Left cardiac atrium (tissue), 4 donors: ENCODE data around the gene MYH9. TPM values are rescaled to one million over a fixed set of nuclear protein-coding genes. Genes with fewer than 3 reads are reported as not detected.

ENCODE experiments used
- ATAC-seq, 2 donors: fragments of 200-7000 bp; cut with Tn5 transposase; one replicate each; pipeline ENCODE4 v1.9.1; 2020; ENCODE audit warnings: mild to moderate bottlenecking in 2 of 2, moderate library complexity in 2 of 2
- DNase-seq: peaks from one replicate; pipeline ENCODE4 v3.0.0-alpha.2; 2020
- intact Hi-C, 2 donors: fragments of 100-400 bp; cut with DNase I; formaldehyde crosslinking; loops; one replicate each; pipeline versions ENCODE4 v1.14.1 to v1.15.1; 2022 to 2023
- total RNA-seq, 2 donors: library from RNA; stranded (reverse); fragmentation: NEBNext Ultra II Directional; extraction: Animal tissue kit (Norgen Biotek cat#: 25700); gene quantifications; one replicate each; pipeline ENCODE4 v1.2.1, GENCODE V29; 2021
- donor health status: DM: no; HTN: yes; CAD: no.
- donor health status: DM: no; HTN: yes; CAD: no; lungs with severe emphysema.
- donor health status: DM: yes; HTN: yes; CAD: no.
- donor health status: Dilated cardiomyopathy.

Gene MYH9
- total RNA-seq, 2 donors from 2014 or later = 225 to 367 TPM

DNA sequence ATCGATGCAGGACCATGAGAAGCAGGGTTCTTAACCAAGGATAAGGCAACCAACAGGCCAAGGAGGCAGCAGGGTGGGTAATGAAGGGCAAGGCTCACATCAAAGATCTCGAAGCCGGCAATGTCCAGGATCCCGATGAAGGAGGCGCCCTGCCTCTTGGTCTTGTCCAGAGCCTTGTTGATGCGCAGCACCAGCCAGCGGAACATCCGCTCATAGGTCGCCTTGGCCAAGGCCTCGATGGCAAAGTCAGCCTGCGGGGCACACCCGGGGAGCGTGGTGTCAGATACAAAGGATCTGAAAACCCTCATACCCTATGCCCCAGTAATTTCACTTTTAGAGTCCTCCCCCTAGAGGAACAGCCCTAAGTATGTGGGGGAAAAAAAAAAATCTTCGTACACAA is 71.3 kb downstream of the MYH9 start:
- ATAC-seq (no peak), DNase-seq (no peak)
- intact Hi-C loops = no loop called here

DNA sequence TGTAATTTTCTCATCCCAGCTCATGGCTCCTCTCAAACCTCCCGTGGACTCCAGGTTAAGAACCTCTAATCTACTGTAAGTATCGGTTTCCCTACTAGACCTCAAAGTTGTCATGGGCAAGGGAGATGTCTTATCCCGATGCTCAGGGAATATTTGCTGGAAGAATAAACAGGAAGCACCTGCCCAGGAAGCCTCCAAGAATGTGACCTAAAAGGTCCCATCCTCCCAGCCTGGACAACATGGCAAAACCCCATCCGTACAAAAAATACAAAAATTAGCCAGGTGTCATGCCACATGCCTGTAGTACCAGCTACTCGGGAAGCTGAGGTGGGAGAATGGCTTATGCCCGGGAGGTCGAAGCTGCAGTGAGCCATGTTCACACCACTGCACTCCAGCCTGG is 72.4 kb downstream of the MYH9 start:
- DNase-seq = no peak
- intact Hi-C loops = no loop called here
- ATAC-seq = no peak

DNA sequence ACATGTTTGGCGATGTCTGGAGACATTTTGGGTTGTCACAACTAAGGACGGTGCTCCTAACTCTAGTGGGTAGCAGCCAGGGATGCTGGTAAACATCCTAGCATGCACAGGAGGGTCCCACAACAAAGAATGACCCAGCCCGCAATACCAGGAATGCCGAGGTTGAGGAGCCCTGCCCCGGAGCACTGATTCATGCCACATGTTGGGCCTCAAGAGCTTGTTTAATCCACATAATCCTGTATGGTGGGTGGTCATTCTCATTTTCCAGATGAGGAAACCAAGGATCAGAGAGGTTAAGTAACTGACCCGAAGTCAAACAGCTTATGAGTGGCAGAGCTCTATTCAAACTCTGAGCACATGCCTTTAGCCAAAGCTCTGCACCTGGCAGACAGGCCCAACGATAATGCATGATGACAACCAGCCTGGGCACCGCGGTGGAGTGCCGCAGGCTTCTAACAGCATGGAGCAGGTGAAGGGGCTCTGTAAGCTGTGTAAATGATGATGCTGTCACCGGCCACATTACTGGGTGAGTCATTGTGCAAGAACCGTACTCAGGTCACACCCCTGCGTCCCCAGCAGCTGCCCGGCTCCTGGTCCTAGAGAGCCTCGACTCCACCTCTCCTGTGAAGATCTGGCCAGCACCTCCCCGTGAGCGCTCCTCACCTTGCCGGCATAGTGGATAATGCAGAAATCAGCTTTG is 76.2 kb downstream of the MYH9 start:
- peak in 1 of 2 donors; percentile 6 for ATAC-seq
- no peak for DNase-seq
- intact Hi-C loops = no loop called here

DNA sequence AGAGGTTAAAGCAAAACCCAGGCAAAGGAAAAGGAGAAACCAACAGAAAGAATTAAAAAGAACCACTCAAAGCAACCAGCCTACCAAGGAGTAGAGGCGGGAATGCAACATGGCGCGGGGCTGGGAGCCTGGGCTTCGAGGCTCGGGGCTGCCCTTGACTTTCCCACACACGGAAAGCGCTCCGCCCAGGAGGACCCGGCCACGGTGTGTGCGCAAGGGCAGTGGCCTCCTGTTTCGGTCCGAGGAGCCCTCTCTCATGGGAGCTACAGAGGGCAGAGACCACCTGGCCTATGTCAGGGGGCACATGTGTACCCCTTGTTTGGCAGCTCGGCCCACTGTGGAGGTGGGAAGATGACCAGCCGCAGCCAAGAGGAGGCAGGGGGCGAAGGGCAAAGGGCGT is 78.9 kb downstream of the MYH9 start:
- no peak for DNase-seq
- intact Hi-C loops = loop anchor here in 1 of 2 donors (10.0 kb wide), 1 partner anchor 166 kb away; no protein-coding TSS in a partner anchor
- ATAC-seq = no peak

DNA sequence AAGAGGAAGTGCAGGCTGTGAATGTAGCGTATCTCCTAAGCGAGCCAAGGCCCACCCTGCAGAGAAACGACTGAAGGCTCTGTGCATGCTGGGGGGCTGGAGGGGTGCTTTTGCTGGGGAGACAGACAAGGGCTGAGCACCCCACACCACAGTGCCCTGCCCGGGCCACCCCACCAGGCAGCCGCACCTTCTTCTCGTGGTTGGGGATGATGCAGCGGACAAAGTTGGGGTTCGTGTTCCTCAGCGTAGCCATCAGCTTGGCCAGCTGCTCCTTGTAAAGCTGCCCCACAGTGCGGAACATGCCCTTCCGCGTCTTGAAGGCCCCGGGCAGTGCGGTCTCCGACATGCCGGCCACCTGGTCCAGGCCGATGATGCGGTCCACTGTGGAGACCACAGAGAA is 81.5 kb downstream of the MYH9 start:
- ATAC-seq (no peak), DNase-seq (no peak)
- intact Hi-C loops = loop anchor here in 1 of 2 donors (10.0 kb wide), 1 partner anchor 169 kb away; no protein-coding TSS in a partner anchor

DNA sequence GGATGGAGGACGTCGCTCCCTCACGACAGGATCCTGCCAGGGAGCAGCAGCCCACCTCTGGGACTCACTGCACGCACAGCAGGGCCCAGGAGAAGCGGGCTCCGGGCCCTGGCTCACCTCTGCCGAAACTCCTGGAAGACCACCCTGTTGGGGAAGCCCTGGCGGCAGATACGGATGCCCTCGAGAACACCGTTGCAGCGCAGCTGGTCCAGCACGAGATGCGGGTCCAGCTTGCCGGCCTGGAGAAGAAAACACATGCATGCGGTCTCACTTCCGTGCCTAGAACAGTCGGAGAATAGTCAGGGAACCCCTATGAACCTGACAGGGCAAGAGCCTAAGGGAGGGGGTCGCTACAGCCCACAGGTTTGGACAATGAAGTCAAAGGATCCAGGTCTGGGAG is 82.0 kb downstream of the MYH9 start:
- DNase-seq (no peak), ATAC-seq (no peak)

DNA sequence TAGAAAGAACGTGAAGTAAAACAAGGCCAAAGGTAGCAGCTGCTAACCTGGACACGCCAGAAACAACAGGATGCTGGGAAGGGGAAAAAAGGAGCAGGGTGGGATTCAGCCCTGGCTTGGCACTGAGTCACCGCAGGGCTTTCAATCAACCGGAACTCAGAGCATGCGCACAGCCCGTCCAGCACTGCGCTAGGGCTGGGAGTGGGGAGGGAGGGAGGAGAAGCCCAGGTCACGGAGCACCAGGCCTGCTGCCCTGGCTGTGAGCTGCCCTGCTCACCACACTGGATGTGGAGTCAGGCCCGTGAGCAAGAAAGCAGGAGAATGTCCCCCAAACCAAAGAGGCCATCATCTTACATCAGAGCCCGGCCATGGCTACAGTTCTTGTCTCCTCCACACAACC is 83.3 kb downstream of the MYH9 start:
- no peak for ATAC-seq
- intact Hi-C loops = loop anchor here in 1 of 2 donors (10.0 kb wide), 1 partner anchor 170 kb away; no protein-coding TSS in a partner anchor
- DNase-seq = no peak

More for the DNA sequence above, 82.0 kb downstream of the MYH9 start:
- intact Hi-C loops = loop anchor here in 1 of 2 donors (10.0 kb wide), 1 partner anchor 169 kb away; no protein-coding TSS in a partner anchor

DNA sequence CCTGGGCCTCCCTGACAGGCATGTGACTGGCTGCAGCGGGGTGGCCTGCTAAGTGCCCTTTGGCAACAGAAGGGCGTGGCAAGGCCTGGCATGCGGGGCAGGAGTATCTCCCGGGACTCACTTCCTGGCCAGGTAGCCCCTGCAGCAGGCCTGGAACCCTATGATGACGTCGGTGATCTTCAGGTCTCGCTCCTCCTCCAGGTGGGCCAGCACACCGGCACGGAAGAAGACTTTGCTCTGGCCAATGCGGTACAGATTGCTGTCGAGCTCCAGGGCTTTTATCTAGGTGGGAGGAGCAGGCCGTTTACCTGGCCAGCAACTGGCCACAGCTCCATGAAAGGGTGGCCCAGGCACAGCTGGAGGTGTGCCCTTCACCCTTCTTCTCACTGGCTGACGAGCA is 83.9 kb downstream of the MYH9 start:
- ATAC-seq (no peak), DNase-seq (no peak)
- intact Hi-C loops = loop anchor here in 1 of 2 donors (10.0 kb wide), 1 partner anchor 171 kb away; no protein-coding TSS in a partner anchor

DNA sequence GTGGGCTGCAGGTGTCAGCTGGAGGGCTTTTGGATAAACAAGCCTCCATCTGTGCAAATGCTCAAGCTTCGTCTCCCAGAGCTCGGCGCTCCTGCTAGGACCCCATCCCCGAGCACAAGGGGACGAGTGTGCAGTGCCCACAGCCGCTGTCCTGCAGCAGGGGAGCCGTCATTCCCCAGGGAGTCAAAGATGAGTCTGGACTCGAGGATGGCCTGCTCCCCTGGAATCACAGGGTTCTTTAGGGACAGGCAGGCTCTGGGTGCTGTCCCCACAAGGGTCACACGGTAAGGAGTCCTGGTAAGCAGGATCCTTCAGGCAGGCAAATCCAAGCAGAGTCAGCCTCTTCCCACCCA is 84.7 kb downstream of the MYH9 start:
- intact Hi-C loops = loop anchor here in 1 of 2 donors (10.0 kb wide), 1 partner anchor 172 kb away; no protein-coding TSS in a partner anchor
- no peak for DNase-seq

DNA sequence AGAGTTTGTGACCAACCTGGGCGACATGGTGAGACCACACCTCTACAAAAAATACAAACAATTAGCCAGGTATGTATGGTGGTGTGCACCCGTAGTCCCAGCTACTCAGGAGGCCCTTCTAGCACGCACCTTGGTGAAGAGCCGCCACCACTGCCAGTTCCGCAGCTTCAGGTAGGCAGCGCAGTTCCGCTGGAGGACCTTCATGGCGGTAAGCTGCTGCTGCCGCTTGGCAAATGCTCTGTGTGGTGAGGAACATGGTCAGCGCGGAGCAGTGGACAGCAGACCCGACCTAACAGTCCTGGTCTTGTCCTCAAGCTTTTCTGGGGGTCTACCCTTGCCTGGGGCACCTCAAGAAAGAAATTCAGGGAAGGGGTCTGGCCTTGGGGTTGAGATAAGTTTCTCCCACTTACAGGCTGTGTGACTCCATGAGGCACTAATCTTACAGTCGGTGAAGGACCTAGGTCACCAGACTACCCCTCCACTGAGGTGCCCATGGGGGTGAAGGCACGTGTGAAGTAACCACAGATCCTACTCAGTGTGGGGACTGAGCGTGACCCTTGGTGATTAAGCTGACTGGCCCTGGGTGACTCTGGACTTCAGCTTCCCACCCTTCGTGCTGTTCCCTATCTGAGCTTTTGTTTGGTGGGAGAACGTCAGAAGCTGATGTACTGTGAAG is 85.2 kb downstream of the MYH9 start:
- no peak for ATAC-seq
- no peak for DNase-seq
- intact Hi-C loops = loop anchor here in 1 of 2 donors (10.0 kb wide), 1 partner anchor 172 kb away; no protein-coding TSS in a partner anchor

More for the DNA sequence above, 84.7 kb downstream of the MYH9 start:
- no peak for ATAC-seq

DNA sequence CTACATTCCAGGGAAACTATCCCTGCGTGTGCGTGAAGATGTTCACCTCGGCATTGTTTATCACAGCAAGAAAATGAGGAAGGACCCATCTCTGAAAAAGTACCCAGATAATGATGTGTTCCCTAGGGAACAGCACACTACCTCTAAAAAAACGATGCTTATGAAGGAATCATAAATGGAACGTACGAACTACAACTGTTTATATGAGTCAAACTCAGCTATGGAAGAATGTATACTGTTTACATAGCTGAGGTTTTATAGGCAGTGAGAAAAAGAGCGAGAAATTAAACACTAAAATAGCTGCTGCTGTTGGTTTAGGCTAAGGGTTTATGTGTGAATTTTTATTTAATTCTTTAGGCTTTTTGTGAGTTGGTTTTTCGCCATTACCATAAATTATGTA is 85.9 kb downstream of the MYH9 start:
- ATAC-seq (no peak), DNase-seq (no peak)
- intact Hi-C loops = loop anchor here (1.0 to 10.0 kb wide), 2 partner anchors 168 to 173 kb away; no protein-coding TSS in a partner anchor

DNA sequence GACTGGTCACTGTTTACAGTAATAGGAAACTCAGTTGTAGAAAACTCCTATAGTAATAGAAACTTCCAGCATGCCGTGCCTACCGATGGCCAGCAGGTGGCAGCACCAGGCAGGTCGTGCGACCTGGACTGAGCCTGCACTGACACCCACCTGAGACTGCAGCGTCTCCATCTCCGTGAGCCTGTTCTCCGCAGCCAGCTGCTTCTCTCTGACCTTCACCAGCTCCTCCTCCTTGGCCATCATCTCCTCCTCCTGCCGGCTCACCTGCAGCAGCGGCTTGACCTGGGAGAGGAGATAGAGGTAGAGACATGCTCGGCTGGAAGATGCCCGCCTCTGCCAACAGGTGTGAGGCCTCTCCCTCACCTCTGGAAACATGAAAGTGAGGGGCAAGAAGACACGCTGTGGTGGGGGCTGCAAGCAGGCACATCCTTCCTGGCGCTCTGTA is 86.4 kb downstream of the MYH9 start:
- ATAC-seq (peak; percentile 38 to 68), DNase-seq (peak; percentile 77)
- intact Hi-C loops = loop anchor here (1.0 to 10.0 kb wide), 2 partner anchors 169 to 173 kb away; no protein-coding TSS in a partner anchor

DNA sequence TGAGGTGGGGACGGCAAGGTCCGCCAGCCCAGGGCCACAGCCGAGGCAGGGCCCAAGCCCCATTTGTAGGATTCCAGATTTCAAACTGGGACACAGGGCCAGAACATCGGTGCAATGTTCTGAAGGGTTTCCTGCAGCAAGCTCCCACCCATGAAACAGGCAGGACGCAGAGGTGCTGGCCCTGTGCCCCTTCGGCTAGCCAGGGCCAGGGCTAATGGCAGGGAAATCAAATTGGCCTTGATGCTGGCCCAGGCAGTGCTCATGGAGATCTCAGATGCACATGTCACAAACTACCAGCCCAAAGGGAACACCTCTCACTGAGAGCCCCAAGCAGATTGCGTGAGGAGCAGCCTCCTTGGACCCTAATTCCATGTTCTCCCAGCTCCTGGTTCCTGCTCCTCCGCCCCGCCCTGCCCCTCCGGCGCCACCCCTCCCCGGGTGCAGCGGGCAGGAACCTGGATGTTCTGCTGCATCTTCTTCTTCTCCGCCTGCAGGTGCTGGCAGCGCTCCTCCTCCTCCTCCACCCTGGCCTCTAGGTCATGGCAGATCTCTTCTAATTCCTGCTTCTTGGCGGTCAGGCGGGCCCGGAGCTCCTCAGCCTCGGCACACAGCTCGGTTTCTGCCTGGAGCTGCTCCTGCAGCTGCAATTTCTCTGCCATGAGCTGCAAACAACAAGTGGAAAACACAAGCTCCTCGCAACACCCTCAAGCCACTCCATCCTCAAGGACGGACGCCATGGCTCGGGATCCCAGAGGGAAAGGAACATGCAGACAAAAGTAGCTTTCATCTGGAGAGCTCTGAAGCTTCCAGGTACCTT is 87.2 kb downstream of the MYH9 start:
- intact Hi-C loops = loop anchor here (1.0 to 10.0 kb wide), 2 partner anchors 170 to 174 kb away; no protein-coding TSS in a partner anchor
- ATAC-seq (no peak), DNase-seq (no peak)

DNA sequence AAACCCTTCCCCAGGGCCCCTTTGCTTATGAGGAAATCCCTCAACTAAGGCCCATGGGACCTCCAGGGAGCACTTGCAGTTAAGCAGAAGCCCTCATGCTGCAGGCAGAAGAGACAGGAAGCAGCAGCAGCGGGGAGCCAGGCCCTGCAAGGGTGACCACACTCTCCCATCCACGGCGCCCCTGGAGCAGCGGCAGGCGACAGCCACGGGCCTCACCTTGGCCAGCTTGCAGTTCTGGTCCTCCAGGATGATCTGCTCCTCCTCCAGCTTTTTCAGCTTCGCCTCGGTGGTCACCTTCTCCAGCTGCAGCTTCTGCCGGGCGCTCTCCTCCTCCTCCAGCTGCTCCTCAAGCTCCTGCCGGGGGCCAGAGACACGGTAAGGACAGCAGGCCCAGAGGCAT is 87.9 kb downstream of the MYH9 start:
- intact Hi-C loops = loop anchor here in 1 of 2 donors (10.0 kb wide), 1 partner anchor 175 kb away; no protein-coding TSS in a partner anchor
- DNase-seq (no peak), ATAC-seq (no peak)

DNA sequence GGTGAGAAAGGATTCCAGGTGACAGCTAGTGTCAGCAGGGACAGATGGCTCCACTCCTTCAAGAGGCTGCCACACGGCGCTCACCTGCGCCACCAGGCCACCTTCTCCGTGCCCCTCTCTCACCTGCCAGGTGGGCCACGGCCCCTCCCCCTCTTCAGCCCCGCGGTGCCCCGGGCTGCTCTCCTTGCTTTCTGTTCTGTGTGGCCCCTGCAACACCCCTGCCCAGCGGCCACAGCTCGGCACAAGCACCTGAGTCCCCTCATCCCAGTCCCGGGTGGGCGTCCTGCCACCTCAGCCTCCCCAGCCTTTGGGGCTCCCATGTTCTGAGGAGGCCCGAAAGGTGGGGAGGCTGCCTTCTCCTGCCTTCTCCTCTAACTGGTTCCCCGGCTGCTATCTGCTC is 88.5 kb downstream of the MYH9 start:
- intact Hi-C loops = no loop called here
- DNase-seq (no peak), ATAC-seq (no peak)

DNA sequence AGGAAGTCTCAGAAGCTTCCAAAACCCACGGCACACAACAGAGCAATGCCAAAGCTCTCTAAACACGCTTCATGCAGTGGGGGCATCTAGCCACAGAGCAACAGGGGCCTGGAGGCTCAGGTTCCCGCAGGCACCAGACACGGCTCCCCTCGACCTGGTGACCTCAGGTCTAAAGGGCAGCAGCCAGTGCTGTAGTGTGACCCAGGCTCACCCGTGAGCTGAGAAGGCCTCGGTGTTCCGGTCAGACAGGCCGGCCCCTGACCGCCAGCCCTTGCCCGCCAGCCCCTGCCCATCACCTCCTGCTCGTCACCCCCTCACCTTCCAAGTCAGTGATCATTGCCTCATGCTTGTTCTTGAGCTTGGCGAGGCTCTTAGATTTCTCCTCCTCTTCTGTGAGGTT is 89.2 kb downstream of the MYH9 start:
- no peak for DNase-seq
- intact Hi-C loops = no loop called here
- ATAC-seq = no peak

DNA sequence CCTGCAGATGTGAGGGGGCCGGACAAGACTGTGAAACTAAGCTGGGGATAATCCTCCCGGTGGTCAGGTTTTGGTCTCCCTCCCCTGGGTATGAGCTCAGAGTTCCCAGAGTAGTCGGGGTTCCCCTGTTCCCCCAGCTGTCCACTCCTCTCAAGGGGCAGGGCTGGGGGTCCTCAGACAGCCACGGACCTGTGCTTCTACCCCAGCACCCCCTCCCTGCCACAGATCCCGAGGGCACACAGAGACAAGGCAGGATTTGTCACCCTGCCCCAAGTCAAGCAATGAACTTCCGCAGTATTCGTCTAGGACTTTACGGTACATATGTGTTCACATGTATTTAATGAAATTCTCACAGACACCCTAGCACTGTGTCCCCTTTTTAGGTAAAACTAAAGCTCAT is 89.6 kb downstream of the MYH9 start:
- no peak for ATAC-seq
- intact Hi-C loops = no loop called here
- no peak for DNase-seq

DNA sequence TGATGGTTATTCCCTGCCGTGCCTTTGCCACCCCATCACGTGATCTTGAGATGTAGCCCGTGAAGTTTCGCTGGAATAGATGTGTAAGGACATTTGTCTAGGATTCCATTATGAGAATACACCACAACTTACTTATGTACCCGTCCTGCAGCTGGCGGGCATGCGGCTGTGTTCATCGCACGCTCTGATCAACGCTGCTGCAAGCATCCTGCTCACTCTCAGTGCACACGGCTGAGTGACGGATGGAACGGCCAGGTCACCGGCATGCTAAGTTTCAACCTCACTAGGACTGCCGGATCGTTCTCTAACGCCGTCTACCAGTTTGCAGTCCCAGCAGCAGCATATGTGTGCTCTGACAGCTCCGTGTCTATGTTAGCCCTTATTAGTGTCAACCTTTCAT is 90.2 kb downstream of the MYH9 start:
- ATAC-seq = no peak
- no peak for DNase-seq
- intact Hi-C loops = no loop called here

DNA sequence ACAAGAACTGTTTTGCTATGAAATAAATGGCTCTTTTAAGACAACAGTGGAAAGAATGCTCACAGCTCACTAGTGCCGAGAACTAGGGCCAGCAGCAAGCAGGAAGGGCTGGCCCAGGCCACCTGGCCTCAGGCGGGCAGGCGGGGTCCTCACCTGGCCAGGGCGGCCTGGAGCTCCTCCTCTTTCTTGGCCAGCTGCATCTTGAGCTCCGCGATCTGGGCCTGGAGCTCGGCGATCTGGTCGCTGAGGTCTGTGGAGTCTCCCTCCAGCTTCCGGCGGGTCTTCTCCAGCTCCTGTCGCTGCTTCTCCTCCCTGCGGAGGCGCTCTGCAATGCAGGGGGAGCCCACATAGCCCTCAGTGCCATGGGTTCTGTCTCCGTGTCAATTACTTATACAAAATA is 91.1 kb downstream of the MYH9 start:
- intact Hi-C loops = no loop called here
- DNase-seq = no peak
- no peak for ATAC-seq
